GM18517 (cell line): ENCODE results near the gene KIF21B.

Source experiments
- ATAC-seq: cut with Tn5 transposase; IDR thresholded peaks from one replicate; pipeline ENCODE4 v1.9.1; 2021; ENCODE audit warnings: mild to moderate bottlenecking, moderate library complexity; ENCODE audit not compliant: unreplicated experiment

The KIF21B gene

GRCh38 chr1:201000391-201000790 is 23.1 kb downstream of the KIF21B start:
- ATAC-seq: no peak

GRCh38 chr1:200999667-201000066 is 23.8 kb downstream of the KIF21B start:
- no peak for ATAC-seq

- no peak for ATAC-seq
Measured at GRCh38 chr1:200998323-200998722, 25.2 kb downstream of the KIF21B start.

GRCh38 chr1:200992382-200993048 is 31.0 kb downstream of the KIF21B start:
- no peak for ATAC-seq

GRCh38 chr1:200991097-200991614 is 32.4 kb downstream of the KIF21B start:
- ATAC-seq: no peak

GRCh38 chr1:200990114-200990513 is 33.4 kb downstream of the KIF21B start:
- no peak for ATAC-seq

- ATAC-seq: no peak
Measured at GRCh38 chr1:200989337-200989736, 34.2 kb downstream of the KIF21B start.

- no peak for ATAC-seq
Measured at GRCh38 chr1:200988693-200989092, 34.8 kb downstream of the KIF21B start.

- no peak for ATAC-seq
Measured at GRCh38 chr1:200985481-200985880, 38.0 kb downstream of the KIF21B start.

- ATAC-seq: no peak
Measured at GRCh38 chr1:200983035-200983561, 40.4 kb downstream of the KIF21B start.

- ATAC-seq: no peak
Measured at GRCh38 chr1:200982071-200982945, 41.2 kb downstream of the KIF21B start.

GRCh38 chr1:200981278-200981677 is 42.2 kb downstream of the KIF21B start:
- ATAC-seq: no peak

- no peak for ATAC-seq
Measured at GRCh38 chr1:200980873-200981272, 42.6 kb downstream of the KIF21B start.

- no peak for ATAC-seq
Measured at GRCh38 chr1:200980452-200980772, 43.1 kb downstream of the KIF21B start.

GRCh38 chr1:200979574-200980451 is 43.7 kb downstream of the KIF21B start:
- no peak for ATAC-seq

GRCh38 chr1:200977071-200977754 is 46.3 kb downstream of the KIF21B start:
- ATAC-seq: no peak

GRCh38 chr1:200976634-200977033 is 46.9 kb downstream of the KIF21B start:
- ATAC-seq: no peak

- ATAC-seq: no peak
Measured at GRCh38 chr1:200975458-200975857, 48.1 kb downstream of the KIF21B start.

- ATAC-seq: no peak
Measured at GRCh38 chr1:200974711-200975110, 48.8 kb downstream of the KIF21B start.

GRCh38 chr1:200973937-200974657 is 49.4 kb downstream of the KIF21B start:
- ATAC-seq: no peak
